Right kidney (tissue), 1 donor: ENCODE data around the gene SUCO.
"Not testable (repeated sequence)": the region's sequence is repeated elsewhere in the genome, so short reads cannot be mapped to it uniquely, and the experiment has no call there.

Experiments
- DNase-seq: peaks from one replicate; pipeline ENCODE4 v3.0.0-alpha.2; 2016

SUCO gene

DNA sequence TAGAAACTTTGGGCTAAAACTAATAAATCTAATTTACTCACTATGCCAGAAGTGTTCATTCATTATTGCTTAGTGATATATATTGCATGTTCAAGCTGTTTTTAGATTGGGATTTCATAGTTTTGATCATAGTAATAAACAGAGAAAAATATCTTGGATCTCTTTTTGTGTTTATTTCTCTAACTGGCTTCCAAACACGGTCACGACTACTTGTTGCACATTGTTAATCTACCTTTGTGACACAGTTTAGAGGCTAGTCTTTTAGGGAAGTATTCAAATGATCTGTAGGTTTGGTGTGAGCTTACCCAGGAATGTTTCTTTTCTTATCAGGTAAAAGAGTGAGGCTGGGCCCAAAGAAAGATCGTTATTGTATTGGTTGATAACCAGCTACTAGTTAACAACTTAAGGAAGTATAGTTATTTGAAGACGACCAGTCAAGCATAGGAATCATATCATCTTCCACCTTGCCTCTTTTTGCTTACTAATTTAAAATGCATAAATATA lies 75.2 kb downstream of the SUCO start:
- DNase-seq, result no peak

DNA sequence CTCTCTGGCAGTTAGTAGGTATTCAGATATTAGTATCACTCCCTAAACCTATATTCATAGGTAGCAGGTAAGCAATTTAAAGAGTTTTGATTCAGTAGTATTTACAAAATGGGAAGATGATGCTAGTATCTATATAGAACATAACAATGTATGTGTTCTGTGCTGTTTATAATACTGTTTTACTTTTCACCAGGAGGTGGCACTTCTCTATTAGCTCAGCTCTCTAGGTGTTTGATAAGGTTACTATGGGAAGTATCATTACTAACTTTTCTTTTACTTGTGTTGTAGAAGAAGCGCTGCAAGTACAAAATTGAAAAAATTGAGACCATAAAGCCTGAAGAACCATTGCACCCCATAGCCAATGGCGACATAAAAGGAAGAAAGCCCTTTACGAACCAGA lies 76.6 kb downstream of the SUCO start:
- no peak for DNase-seq

DNA sequence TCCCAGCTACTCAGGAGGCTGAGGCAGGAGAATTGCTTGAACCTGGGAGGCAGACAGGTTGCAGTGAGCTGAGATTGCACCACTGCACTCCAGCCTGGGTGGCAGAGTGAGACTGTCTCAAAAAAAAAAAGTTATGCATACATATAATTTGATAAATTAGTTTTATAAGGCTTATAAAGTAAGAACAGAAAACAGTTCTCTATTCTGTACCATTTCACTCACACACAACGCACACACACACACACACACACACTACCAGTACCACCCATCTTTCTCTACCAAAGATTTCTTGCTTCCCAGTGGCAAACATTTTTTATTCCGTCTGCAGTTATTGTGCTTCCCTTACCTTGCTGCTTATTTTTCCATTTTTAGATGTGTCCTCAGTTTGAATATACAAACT lies 79.5 kb downstream of the SUCO start:
- DNase-seq, result no peak

DNA sequence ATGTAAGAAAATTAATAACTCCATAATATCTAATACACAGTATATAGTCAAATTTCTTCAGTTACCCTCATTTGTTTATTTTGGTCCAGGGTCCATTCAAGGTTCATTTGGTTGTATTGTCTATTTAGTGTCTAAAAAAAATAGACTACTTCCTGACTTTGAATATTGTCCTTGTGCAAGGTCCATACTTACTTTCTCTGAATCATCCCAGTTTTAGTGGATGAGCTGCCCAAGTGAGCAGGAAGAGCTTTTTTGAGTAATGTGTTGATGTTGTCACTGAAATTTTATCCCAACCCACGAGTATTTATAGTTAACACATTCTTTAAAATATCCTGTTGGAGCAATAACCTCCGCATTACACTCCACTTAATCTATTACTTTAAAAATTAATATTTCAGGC lies 80.3 kb downstream of the SUCO start:
- DNase-seq, result no peak

DNA sequence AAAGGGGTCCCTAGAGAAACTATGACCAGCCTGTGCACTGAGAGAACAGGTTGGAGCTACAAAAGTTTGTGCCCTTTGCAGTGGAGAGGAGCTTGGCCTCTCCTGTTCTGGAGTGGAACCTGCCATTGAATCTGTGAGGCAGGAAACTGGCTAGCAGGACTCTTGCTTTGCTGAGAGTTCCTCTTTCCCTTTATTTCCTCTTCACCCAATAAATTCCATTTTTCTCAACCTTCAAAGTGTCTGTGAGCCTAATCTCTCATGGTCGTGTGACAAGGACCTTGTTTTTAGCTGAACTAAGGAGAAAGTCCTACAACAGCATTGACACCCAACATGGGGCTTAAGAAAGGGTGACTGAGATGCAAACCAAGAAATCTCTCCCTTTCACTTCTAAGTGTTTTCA lies 83.2 kb downstream of the SUCO start:
- no peak for DNase-seq

DNA sequence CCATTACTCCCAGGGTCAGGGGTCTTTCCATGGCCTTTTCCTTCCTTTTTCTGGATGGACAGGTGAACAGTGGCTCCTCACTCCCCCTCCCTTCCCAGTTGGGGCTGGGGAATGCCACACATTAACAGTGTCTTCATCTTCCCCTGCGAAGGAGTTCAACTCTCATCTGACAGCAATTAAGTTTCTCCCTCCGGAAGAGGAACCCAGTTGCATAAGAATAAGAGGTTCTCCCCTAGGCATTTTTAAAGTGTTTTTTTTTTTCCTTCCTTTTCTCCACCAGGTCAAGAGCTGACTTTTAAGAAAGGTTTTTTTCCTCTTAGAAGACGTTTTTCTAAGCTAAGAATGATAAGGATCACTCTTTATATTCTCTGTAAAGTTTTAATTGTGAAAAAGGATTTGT lies 83.7 kb downstream of the SUCO start:
- DNase-seq, result no peak

DNA sequence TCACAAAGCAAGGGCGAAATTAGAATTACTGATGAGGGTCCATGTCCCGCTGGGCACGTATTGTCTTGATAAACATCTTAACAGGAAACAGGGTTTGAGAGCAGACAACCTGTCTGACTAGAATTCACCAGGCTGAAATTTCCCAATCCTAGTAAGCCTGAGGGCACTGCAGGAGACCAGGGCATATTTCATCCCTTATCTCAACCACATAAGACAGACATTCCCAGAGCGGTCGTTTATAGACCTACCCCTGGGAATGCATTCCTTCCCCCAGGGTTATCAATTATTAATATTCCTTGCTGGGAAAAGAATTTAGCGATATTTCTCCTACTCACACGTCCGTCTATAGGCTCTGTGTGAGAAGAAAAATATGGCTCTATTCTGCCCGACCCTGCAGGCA lies 87.7 kb downstream of the SUCO start:
- not testable (repeated sequence) for DNase-seq

DNA sequence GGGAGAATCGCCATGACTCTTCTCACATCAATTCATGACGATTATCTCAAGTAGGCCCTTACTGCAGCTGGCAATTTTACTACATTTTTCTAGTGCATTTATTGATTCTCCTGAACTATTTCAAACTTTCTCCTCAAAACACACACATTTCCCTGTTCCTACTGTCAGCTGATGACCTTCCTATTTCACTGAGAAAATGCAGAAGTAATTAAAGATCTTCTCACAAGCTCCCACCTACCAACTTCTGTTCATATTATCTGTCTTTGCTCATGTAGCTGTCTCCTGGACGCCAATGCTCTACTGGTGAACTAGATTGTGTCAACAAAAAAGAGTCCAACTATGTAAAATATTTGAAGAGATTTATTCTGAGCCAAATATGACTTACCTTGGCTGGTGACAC lies 89.6 kb downstream of the SUCO start:
- DNase-seq, result no peak

DNA sequence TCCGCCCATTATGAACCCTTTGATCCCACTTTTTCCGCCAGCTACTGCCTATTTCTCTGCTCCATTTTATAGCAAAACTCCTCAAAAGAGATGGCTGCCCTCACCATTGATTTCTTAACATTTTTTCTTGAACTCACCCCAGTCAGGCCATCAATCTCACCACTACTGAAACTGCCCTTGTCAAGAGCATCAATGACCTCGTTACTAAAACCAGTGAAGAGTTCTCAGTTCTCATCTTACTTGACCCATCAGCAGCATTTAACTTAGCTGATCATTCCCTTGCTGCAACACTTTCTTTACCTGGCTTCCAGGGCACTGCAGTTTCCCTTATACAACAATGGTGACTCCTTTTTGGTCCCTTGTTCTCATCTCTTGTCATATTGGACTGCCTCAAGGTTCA lies 90.8 kb downstream of the SUCO start:
- DNase-seq, result no peak

DNA sequence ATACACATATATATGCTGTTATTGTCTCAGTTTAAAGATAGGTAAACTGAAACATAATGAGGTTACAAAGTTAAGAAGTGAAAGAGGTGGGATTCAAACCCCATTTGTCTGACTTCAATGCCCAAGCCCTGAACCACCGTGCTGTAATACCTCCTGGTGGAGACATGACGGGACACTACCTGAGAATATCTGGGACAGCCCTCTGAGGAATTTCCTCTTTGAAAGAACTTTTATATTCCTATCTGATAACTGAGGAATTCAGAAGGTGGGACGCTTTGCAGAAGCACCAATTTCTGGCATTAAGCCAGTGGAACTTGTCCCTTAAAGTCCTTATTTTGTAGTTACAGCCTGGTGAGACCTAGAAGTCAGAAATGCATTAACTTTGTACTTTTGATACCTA lies 93.9 kb downstream of the SUCO start:
- no peak for DNase-seq

DNA sequence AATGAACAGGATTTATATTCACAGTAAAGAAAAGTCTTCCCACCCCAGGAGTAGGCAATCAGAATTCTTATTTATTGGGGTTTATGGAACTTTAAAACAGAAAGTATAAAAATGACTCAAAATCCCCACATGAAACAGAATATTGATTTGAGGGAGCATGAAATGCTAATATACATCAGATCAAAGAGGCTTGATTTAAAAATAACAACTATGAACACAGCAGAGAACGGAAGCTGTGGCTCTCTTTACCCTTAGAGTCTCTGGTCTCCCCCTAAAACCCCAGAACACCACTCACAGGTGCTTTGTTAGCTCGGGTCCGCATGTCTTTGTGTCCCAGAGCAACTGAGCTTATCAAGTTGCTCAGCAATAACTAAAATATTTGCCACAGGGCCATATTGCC lies 94.8 kb downstream of the SUCO start:
- no peak for DNase-seq

DNA sequence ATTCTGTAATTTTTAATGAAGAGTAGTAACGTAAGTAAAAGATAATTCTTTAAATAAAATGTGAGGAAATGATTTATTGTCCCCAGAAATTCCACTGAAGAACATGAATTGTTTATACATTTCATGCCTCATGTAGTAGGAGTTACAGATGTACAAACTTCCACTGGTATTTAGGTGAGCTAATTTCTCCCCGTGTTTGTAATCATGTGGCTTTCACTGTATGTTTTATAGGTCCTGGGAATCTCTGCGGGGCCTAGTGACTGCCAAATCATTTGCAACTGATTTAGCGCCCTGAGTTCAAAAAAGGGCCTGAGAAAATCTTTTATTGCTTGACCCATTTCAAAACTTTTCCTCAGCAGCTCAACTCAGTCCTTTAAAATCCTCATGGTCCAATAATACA lies 95.5 kb downstream of the SUCO start:
- no peak for DNase-seq

DNA sequence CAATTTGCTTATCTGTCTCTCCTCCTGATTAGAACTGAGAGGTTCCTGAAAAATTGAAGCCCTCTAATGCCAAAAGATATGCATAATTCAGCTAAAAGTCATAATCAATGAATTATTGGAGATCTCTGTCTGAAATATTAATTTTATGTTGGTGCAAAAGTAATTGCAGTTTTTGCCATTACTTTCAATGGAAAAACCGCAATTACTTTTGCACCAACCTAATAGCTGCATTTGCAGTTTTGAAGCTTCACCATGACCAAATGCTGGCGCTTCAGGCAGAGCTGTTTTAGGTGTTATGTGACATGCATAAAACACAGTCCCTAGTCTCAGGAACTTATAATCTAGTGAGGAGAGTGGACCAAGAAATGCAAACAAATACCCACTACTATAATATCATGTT lies 96.2 kb downstream of the SUCO start:
- DNase-seq, result no peak

DNA sequence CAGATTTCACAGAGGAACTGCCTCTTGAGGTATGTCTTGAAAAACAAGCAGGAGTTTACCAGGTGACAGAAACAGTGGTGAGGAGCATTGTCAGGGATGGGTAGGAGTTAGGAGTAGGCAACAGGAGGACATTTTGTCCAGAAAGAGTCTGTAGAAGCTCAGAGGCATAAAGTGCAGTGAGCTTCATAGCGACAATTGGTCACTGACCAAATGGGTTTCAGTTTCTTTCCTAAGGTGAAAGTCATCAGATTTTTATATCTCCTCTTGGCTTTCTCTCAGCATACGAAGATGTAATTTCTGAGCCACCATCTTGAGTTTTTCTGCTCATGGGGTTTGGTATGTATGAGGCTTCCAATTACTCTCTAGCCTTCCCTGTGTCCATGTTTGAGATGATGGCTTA lies 96.7 kb downstream of the SUCO start:
- no peak for DNase-seq

DNA sequence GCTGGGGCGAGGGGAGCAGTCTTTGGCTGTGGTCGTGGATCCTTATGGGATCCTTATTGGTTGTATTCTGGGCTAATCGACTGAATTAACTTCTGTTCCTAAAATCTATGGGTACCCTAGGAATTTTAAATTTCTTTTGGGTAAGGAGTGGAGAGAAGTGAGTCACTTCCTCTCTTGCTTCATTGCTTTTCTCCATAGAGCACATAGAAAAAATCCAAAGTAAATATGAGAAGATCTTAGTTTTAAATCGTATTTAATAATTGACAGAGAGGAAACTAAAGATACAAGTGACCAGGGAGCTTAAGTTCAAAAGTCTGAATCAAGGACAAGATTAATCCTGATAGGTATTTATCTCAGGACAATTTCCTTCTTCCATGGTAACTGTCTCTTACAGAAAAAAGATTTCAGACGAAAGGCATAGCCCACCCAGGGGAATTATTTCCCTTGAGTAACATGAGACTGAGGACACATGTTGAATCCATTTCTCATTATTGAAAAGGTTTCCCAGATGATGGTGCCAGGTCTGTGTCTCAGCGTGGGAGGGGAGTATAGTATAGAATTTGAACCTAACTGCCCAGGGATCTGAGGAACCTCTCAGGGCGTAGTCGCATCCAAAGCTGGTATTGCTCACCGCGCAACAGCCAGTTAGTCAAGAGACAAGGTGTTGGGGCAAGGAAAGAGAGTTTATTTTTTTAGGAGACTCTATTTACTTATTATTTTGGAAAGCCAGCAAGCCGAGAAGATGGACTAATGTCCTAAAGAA lies 97.3 kb downstream of the SUCO start:
- no peak for DNase-seq

DNA sequence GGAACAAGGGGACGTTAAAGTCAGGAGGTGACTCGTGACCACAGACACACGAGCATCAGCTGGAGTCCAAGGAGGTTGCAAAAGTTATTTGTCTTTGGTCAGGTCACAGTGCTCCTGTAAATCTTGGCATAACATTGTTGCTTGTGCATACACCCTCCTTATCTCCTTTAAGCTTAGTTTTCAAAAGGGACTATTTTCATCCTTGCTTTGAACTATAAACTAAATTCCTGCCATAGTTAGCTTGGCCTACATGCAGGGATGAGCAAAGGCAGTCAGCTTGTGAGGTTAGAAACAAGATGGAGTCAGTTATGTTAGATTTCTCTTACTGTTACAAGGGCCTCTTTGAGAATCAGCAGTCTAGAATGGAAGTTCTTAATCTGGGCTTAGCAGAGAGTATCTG lies 97.9 kb downstream of the SUCO start:
- DNase-seq, result no peak

DNA sequence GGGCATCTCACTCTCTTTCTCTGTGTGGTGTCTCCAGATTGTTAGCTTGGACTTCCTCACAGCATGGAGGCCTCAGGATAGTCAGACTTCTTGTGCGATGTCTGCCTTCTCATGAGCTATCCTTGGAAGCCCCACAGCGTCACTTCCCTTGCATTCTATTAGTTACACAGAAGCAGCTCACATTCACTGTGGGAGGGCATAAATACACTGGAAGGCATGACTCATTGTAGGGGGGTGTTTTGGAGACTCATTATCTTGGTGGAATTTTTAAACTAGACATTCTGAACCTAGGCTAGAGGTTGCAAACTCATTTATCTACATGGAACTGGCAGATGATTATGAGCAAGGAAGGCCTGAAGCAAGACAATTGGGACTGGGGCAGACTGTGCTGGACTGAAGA lies 104.6 kb downstream of the SUCO start:
- no peak for DNase-seq

DNA sequence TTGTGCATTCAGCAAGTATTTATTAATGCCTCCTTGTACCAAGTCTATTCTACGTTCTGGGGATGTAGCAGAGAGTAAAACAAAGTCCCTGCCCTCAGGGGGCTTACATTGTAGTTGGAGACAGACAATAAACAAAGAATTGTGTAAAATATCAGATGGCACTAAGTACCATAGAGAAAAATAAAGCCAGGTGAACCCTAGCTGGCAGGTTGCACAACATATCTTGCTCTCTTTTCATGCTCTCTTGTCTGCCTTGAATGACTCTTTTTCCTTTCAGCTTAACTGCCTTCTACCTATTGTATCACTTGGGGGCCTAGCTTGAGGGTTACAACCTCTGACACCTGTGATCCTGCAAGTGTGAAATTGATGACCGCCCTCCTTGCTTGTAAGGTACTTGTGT lies 105.3 kb downstream of the SUCO start:
- DNase-seq, result no peak

DNA sequence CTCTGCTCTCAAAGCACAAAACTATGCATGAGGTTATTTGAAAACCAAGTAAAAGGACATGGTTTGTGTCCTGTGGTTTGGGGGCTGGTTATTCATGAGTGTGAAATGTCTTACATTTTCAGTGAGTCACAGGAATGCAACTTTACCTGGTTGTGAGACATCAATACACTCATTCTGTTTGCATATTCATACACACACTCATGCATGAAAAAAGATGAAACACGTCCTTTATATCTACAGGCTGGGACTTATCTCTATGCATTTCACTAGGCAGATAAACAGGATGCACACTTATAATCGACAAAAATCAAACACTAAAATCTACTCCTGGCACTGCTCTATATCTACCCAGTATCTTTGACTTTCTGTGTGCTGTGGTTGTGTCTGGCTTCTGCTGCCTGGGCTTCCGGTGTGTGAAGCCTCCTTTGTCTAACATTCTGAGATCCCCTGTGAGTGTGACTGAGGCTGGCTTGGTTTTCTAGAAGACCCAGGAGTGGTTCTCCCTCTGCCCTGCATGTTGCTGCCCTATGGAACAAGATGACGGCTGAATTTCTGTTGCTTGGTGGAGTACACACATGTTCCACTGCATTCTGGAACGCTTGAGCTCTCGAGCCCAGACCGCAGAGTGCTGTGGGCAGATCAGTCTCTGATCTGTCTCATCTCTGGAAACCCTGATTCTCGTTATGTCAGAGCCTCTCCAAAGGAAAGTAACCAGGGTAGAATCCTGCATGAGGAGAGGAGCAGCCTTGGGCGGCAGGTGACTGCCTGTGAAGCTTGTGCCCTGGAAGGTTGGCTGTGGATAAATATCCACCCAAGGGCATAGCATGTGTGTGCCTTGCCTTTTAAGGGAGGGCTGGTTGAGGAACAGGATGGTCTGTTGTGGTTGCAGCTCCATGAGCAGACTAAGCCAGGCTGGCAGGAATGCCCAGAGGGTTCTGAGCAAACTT lies 106.2 kb downstream of the SUCO start:
- DNase-seq, result no peak

DNA sequence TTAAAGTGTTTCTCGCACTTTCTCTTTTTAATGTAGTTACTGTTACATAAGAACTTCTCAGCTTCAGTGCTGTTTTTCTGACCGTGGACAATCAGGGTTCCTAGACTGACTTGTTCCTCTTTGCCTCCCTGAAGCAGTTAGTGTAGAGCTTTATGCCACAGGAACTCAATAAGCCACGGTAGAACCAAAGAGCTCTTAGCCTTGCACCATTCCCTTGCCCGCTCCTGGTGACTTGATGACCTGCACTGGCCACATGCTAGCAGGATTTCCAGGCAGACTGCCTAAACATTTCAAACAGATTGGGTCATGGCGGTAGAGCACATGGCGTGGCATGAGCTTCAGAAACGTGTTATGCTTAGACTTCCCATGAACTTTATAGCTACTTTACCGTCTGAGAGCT lies 107.2 kb downstream of the SUCO start:
- DNase-seq, result no peak

DNA sequence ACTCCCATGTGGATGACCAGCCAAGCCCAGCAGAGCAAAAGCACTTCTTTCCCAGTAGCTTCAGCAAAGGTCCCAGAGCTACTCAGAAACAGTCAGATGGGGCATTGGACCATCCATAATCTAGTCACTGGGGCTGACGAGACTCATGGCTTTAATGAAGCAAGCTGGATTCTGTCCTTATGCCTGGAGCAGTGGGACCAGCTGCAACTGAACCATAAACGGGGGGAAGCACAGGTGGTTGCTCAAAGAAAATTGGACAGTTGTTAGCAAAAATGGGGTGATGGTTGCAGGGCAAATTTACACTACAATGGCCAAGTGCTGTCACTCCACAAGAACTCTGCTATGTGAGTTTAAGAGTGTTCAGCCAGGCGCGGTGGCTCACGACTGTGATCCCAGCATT lies 108.5 kb downstream of the SUCO start:
- no peak for DNase-seq

DNA sequence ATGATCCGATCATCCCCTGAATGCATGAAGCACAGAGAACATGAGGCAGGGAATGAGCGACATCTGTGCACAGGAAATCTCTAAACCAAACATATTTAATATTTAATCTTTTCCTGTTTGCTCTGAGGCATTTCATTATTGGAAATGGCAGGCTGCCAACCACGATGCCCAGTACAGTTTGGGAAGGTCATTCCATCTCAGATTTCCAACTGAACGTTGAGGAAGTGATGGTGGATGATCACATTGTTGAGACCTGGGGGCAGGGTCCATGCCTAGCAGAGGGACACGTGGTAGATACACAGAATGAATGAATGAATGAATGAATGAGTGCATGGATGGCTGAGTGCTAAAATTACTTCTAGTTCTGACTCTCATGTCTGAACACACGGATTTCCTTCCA lies 110.0 kb downstream of the SUCO start:
- DNase-seq, result no peak

DNA sequence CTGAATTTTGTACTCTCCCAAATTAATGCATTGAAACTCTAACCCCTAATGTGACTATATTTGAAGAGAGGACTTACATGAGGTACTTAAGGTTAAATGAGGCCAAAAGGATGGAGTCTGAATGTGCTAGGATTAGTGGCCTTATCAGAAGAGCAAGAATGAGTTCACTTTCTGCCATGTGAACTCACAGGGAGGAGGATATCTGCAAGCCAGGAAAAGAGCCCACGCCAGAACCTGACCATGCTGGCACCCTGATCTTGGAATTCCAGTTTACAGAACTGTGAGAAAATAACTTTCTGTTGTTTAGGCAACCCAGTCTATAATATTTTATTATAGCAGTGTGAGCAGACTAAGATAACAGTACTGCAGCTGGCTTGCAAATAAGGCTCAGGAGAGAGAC lies 113.7 kb downstream of the SUCO start:
- DNase-seq, result no peak

DNA sequence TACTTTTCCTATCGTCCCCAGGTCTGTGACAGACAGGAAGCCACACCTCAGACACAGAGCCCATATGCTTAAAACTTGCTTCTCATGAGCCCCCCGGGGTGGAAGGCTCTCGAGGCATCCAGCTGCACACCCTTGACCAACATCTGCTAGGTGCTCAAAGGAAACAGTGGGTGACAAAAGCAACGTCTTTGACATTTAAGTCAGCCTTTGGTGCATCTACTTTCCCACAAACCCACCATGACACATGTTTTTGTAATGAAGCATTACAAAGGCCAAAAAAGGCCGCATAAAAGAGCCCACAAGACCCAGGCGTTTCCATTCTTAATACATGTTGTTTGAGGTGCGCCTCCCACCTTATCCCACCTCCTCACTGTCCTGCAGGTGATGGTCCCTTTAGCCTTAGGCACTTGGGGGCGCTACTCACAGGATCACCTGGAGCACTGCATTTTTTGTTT lies 114.2 kb downstream of the SUCO start:
- DNase-seq, result no peak
